ENCODE measurements around the gene SNW1. TPM values are rescaled to one million over a fixed set of nuclear protein-coding genes. Genes with fewer than 3 reads are reported as not detected.
A peak's percentile ranks its signal among the peaks of the same experiment; 100 is the strongest.

Gene SNW1
- total and polyA plus RNA-seq, 2 of the 13 experiments (the other 11 are each of a cell fraction or from before 2014, with no cell fraction given), result 23.2 to 65.8 TPM

GRCh38 chr14:77707355-77707723, 53.6 kb downstream of the SNW1 start (continued):
- TF ChIP-seq STAG1 (CRISPR knock-in tag; IDR thresholded peaks at IDR 0.05) (peak; percentile 11; the same call in 1 of the 2 replicates), HNF1A (IDR thresholded peaks at IDR 0.05; ENCODE audit: low read depth) (no peak), HNF1A (CRISPR knock-in tag; IDR thresholded peaks at IDR 0.05; ENCODE audit: borderline replicate concordance) (no peak), HES4 (CRISPR knock-in tag; IDR thresholded peaks at IDR 0.05; ENCODE audit: borderline replicate concordance) (peak; percentile 34; the same call in 1 of the 2 replicates), ZNF792 (CRISPR knock-in tag; IDR thresholded peaks at IDR 0.05) (0 out of 2 replicates have a peak, but pooled peaks have one; percentile 4), MTERF4 (CRISPR knock-in tag; IDR thresholded peaks at IDR 0.05) (0 out of 2 replicates have a peak, but pooled peaks have one; percentile 40), RFXAP (CRISPR knock-in tag; IDR thresholded peaks at IDR 0.05; ENCODE audit: borderline replicate concordance) (no peak), RFXANK (CRISPR knock-in tag; IDR thresholded peaks at IDR 0.05) (0 out of 2 replicates have a peak, but pooled peaks have one; percentile 11), FOXJ3 (CRISPR knock-in tag; IDR thresholded peaks at IDR 0.05; ENCODE audit: borderline replicate concordance) (no peak), RBAK (CRISPR knock-in tag; IDR thresholded peaks at IDR 0.05) (0 out of 2 replicates have a peak, but pooled peaks have one; percentile 49), TCF7L2 (IDR thresholded peaks at IDR 0.05; ENCODE audit: low read depth, low read length) (no peak), RFX1 (IDR thresholded peaks at IDR 0.05) (no peak), CTCF (CRISPR knock-in tag; IDR thresholded peaks at IDR 0.05) (peak; percentile 55)
